ENCODE data around the gene DGKI. TPM values are rescaled to one million over a fixed set of nuclear protein-coding genes. Genes with fewer than 3 reads are reported as not detected.
A peak's percentile ranks its signal among the peaks of the same experiment; 100 is the strongest.

Gene DGKI
- total and polyA plus RNA-seq, 2 of the 4 experiments (the other 2 are of a cell fraction) = 3.9 to 15.8 TPM

DNA sequence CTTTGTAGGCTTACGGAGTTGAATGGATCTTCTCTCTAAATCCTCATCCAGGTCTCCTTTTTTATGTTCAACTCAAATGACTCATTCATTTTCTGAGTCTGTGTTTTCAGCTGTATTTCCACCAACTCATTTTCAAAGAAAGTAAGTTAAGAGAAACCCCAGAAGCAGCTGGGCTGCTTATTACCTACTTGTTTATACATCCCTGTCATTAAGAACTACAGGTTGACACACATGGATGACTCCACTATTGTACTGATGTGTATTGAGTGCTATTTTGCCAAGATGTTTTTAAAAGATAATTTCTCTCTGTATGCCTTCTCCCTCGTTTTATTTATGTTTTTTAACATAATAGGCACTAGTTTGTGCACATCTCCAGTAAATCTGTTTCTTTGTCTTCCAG, 41.9 kb downstream of the DGKI start:
- no peak overlapping the region for H3K14ac ChIP-seq (replicated peaks; ENCODE audit: low read depth, low read length)
- ChIA-PET POLR2A (ENCODE audit: unreplicated experiment) (no interaction called here), CTCF (interaction anchor here (1.2 to 1.3 kb wide), 2 partner anchors 10 to 149 kb away, joined by 3 to 4 read pairs; no protein-coding TSS in a partner anchor)
- no peak overlapping the region for H2AK5ac ChIP-seq (ENCODE audit: low read depth, low read length)
- no peak overlapping the region for H4K8ac ChIP-seq (ENCODE audit: low read depth in 2 of 2, low read length in 2 of 2)
- H3K56ac ChIP-seq (ENCODE audit: extremely low read depth, insufficient read depth, low read length) = no peak overlapping the region
- BruUV-seq (replicated peaks) = no TSS peak
- no peak overlapping the region for H3K4me3 ChIP-seq (ENCODE audit: insufficient read depth, low read depth, low read length)
- no peak overlapping the region for H3K4ac ChIP-seq (ENCODE audit: low read depth, low read length)
- intact Hi-C loops (cut with micrococcal nuclease) = no loop called here
- dilution Hi-C loops (cut with HindIII; ENCODE audit: low sequenced_read_pairs, unreplicated experiment) = no loop called here
- no peak overlapping the region for H2BK5ac ChIP-seq (ENCODE audit: low read depth, low read length, poor library complexity, severe bottlenecking)
- no peak overlapping the region for H3K27ac ChIP-seq (ENCODE audit: insufficient read depth, low read length)
- TF ChIP-seq RAD21 (IDR thresholded peaks at IDR 0.05; ENCODE audit: low read length) (no peak), CEBPB (IDR thresholded peaks at IDR 0.05; ENCODE audit: low read depth, low read length) (no peak), NFE2L2 (IDR thresholded peaks at IDR 0.05; ENCODE audit: low read depth, low read length) (no peak), RFX5 (IDR thresholded peaks at IDR 0.05; ENCODE audit: low read depth, low read length) (no peak), MAFK (IDR thresholded peaks at IDR 0.05; ENCODE audit: low read depth, low read length) (no peak), BHLHE40 (IDR thresholded peaks at IDR 0.05; ENCODE audit: low read depth, low read length) (no peak), MXI1 (IDR thresholded peaks at IDR 0.05; ENCODE audit: borderline replicate concordance, low read depth, low read length) (no peak)
- TF ChIP-seq, protein P1, sequence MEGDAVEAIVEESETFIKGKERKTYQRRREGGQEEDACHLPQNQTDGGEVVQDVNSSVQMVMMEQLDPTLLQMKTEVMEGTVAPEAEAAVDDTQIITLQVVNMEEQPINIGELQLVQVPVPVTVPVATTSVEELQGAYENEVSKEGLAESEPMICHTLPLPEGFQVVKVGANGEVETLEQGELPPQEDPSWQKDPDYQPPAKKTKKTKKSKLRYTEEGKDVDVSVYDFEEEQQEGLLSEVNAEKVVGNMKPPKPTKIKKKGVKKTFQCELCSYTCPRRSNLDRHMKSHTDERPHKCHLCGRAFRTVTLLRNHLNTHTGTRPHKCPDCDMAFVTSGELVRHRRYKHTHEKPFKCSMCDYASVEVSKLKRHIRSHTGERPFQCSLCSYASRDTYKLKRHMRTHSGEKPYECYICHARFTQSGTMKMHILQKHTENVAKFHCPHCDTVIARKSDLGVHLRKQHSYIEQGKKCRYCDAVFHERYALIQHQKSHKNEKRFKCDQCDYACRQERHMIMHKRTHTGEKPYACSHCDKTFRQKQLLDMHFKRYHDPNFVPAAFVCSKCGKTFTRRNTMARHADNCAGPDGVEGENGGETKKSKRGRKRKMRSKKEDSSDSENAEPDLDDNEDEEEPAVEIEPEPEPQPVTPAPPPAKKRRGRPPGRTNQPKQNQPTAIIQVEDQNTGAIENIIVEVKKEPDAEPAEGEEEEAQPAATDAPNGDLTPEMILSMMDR (conservative IDR thresholded peaks at IDR 0.05; ENCODE audit: low read depth, low read length) = no peak
- no peaks in the 10 kb centered on the region for H3K79me1 ChIP-seq (ENCODE audit: low read depth in 1 of 2, low read length in 2 of 2)
- no peaks in the 10 kb centered on the region for H3K9me3 ChIP-seq (ENCODE audit: control insufficient read depth, insufficient read depth, low read length)
- H2BK120ac ChIP-seq (ENCODE audit: low read depth, low read length) = no peak overlapping the region
- no peak overlapping the region for H3K18ac ChIP-seq (ENCODE audit: low read depth, low read length)
- H3K36me3 ChIP-seq (ENCODE audit: control insufficient read depth, insufficient read depth, low read length) = no peaks in the 10 kb centered on the region
- H3K4me2 ChIP-seq (ENCODE audit: low read depth, low read length) = no peak overlapping the region
- no peaks in the 10 kb centered on the region for H4K20me1 ChIP-seq (ENCODE audit: insufficient read depth, low read length)
- H4K91ac ChIP-seq (ENCODE audit: insufficient read depth, low read depth, low read length) = no peak overlapping the region
- H2AFZ ChIP-seq (replicated peaks; ENCODE audit: low read length, poor library complexity) = no peak overlapping the region
- H3K9ac ChIP-seq (ENCODE audit: low read depth, low read length) = no peak overlapping the region
- ATAC-seq (ENCODE audit: low read depth) (no peak), DNase-seq (peak; percentile 55)
- peaks cover 2% of the 10 kb centered on the region; the same call in 1 of the 2 replicates for H3K4me1 ChIP-seq (ENCODE audit: control insufficient read depth, insufficient read depth, low read length)
- no peaks in the 10 kb centered on the region for H3K9me1 ChIP-seq (ENCODE audit: insufficient read depth, low read length)
- no peak overlapping the region for H2BK20ac ChIP-seq (ENCODE audit: low read depth, low read length)
- H2AK9ac ChIP-seq (replicated peaks; ENCODE audit: low read depth, low read length, poor library complexity) = no peak overlapping the region
- no peak overlapping the region for H4K5ac ChIP-seq (ENCODE audit: low read depth, low read length)
- no peak overlapping the region for H2BK15ac ChIP-seq (ENCODE audit: low read depth, low read length)
- H3K23ac ChIP-seq (ENCODE audit: low read depth, low read length) = no peak overlapping the region
- WGBS, 2 experiments (ENCODE audit: extremely low coverage in 2 of 2, insufficient read length in 1 of 2) = no CpG with 5 or more reads among the region's 2 CpGs
- no peaks in the 10 kb centered on the region for H3K27me3 ChIP-seq (ENCODE audit: control insufficient read depth, insufficient read depth, low read length)
- in situ Hi-C loops (cut with MboI; ENCODE audit: low sequenced_read_pairs) = no loop called here
